Thoracic aorta (tissue), 2 donors: Measurements from ENCODE around the gene NEDD4L. TPM values are rescaled to one million over a fixed set of nuclear protein-coding genes. Genes with fewer than 3 reads are reported as not detected.

Source experiments
- ATAC-seq: fragments of 150-250 bp; one replicate; pipeline ENCODE4 v1.8.0; 2017; ENCODE audit warnings: low read depth; ENCODE audit not compliant: insufficient number of reproducible peaks, low FRiP score
- DNase-seq: peaks from one replicate; pipeline ENCODE4 v3.0.0-alpha.2; 2020; ENCODE audit warnings: low spot score
- H3K27ac ChIP-seq, 2 donors: fragments of 200-600 bp; sonication (generic); 1 replicate in 1 of 2; 2 replicates in 1 of 2; pipeline ENCODE4 v1.5.1; 2016; ENCODE audit warnings: mild to moderate bottlenecking in 2 of 2, moderate library complexity in 2 of 2
- H3K27me3 ChIP-seq: fragments of 200-600 bp; sonication (generic); replicated peaks from 2 replicates; pipeline ENCODE4 v1.6.0; 2016; ENCODE audit warnings: mild to moderate bottlenecking; ENCODE audit not compliant: insufficient read depth
- H3K36me3 ChIP-seq: fragments of 200-600 bp; sonication (generic); one replicate; pipeline ENCODE4 v1.5.1; 2016
- H3K4me1 ChIP-seq, 2 donors: fragments of 200-600 bp; sonication (generic); 1 replicate in 1 of 2; 2 replicates in 1 of 2; pipeline versions ENCODE4 v1.5.1 to v1.6.0; 2016; ENCODE audit warnings: low read depth in 2 of 2, mild to moderate bottlenecking in 1 of 2; ENCODE audit not compliant: control insufficient read depth in 1 of 2
- H3K4me3 ChIP-seq: fragments of 200-600 bp; sonication (generic); 2 replicates; pipeline ENCODE4 v1.5.1; 2016; ENCODE audit warnings: mild to moderate bottlenecking
- H3K9me3 ChIP-seq: fragments of 200-600 bp; sonication (generic); 2 replicates; pipeline ENCODE4 v1.5.1; 2016
- CTCF ChIP-seq: fragments of 200-600 bp; sonication (generic); IDR thresholded peaks from one replicate; pipeline ENCODE4 v1.5.1; 2019; ENCODE audit warnings: antibody characterized with exemption
- total RNA-seq, 2 donors: library from RNA; depleted of rRNA; stranded (reverse); fragments of >200 nt; gene quantifications; one replicate each; pipeline versions ENCODE4 v1.1.0 to v1.2.3, GENCODE V29; 2016

The NEDD4L gene
- total RNA-seq, 2 donors from 2014 or later = 13.9 to 22.9 TPM

GRCh38 chr18:58393295-58393694 is 349.3 kb downstream of the NEDD4L start:
- peaks cover 0 to 24% of the 10 kb centered on the region in 2 donors for H3K4me1 ChIP-seq
- H3K9me3 ChIP-seq = no peaks in the 10 kb centered on the region
- no peak for ATAC-seq
- no peaks in the 10 kb centered on the region for H3K36me3 ChIP-seq
- no peak for DNase-seq
- H3K27me3 ChIP-seq = no peaks in the 10 kb centered on the region
- H3K27ac ChIP-seq = no peak overlapping the region
- H3K4me3 ChIP-seq = no peak overlapping the region
- TF ChIP-seq CTCF = no peak

- DNase-seq (no peak), ATAC-seq (no peak)
- no peak for TF ChIP-seq CTCF
- Histone ChIP-seq H3K4me3 (no peak overlapping the region), H3K9me3 (no peaks in the 10 kb centered on the region), H3K36me3 (no peaks in the 10 kb centered on the region), H3K27ac (no peak overlapping the region), H3K4me1 (peaks cover 0 to 24% of the 10 kb centered on the region in 2 donors), H3K27me3 (no peaks in the 10 kb centered on the region)
Measured at GRCh38 chr18:58394046-58394445, 350.0 kb downstream of the NEDD4L start.

- Histone ChIP-seq H3K4me3 (no peak overlapping the region), H3K27ac (no peak overlapping the region), H3K9me3 (no peaks in the 10 kb centered on the region), H3K27me3 (no peaks in the 10 kb centered on the region), H3K4me1 (peaks cover 0 to 24% of the 10 kb centered on the region in 2 donors), H3K36me3 (no peaks in the 10 kb centered on the region)
- ATAC-seq (no peak), DNase-seq (no peak)
- TF ChIP-seq CTCF = no peak
Measured at GRCh38 chr18:58394602-58395425, 350.8 kb downstream of the NEDD4L start.

GRCh38 chr18:58396144-58396543 is 352.1 kb downstream of the NEDD4L start:
- ATAC-seq (no peak), DNase-seq (no peak)
- H3K9me3 ChIP-seq = no peaks in the 10 kb centered on the region
- H3K4me1 ChIP-seq = peaks cover 0 to 20% of the 10 kb centered on the region in 2 donors
- no peak for TF ChIP-seq CTCF
- H3K27ac ChIP-seq = no peak overlapping the region
- no peaks in the 10 kb centered on the region for H3K27me3 ChIP-seq
- H3K36me3 ChIP-seq = no peaks in the 10 kb centered on the region
- no peak overlapping the region for H3K4me3 ChIP-seq

GRCh38 chr18:58396966-58397365 is 352.9 kb downstream of the NEDD4L start:
- Histone ChIP-seq H3K9me3 (no peaks in the 10 kb centered on the region), H3K4me3 (no peak overlapping the region), H3K27ac (no peak overlapping the region), H3K27me3 (no peaks in the 10 kb centered on the region), H3K4me1 (peaks cover 0 to 12% of the 10 kb centered on the region in 2 donors), H3K36me3 (no peaks in the 10 kb centered on the region)
- no peak for TF ChIP-seq CTCF
- ATAC-seq (no peak), DNase-seq (no peak)
